Measurements from ENCODE around the gene MTUS2. TPM values are rescaled to one million over a fixed set of nuclear protein-coding genes. Genes with fewer than 3 reads are reported as not detected.

Gene MTUS2
- total and polyA plus RNA-seq, 2 of the 8 experiments (the other 6 are each of a cell fraction or from before 2014, with no cell fraction given) = 0.18 to 0.80 TPM

DNA sequence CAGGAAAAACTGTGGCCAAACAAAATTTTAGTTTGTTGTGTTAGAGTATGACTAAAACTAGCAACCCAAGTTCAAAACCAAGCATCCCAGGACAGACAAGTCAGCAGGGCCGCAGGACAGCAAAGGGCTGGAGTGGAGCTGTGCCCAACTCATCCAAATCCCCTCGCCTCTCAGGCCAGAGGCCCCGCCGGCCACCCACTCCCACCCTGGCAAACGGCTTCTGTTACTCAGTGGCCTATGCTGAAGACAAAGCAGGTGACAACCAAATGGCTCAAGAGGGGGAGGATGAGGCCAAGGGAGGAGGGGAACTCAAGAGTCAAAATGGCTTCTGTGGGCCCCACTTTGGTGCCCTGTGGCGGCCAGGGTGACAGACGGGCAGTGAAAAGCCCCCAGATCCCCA, 705.6 kb downstream of the MTUS2 start:
- Histone ChIP-seq H2AK5ac (ENCODE audit: low read depth, low read length) (no peak overlapping the region), H3K14ac (ENCODE audit: insufficient read length) (no peak overlapping the region), H3K4ac (replicated peaks; ENCODE audit: insufficient read length, low read depth, low read length) (no peak overlapping the region), H3K27me3 (replicated peaks in 1 of 4; ENCODE audit: control insufficient read depth in 3 of 4, extremely low read depth in 1 of 4, insufficient read depth in 3 of 4, low read length in 3 of 4) (no peaks in the 10 kb centered on the region), H4K8ac (ENCODE audit: extremely low read depth, insufficient read depth, low read length) (no peak overlapping the region), H3K4me1 (replicated peaks in 1 of 4; ENCODE audit: control insufficient read depth in 3 of 4, insufficient read depth in 4 of 4, low read length in 3 of 4) (no peaks in the 10 kb centered on the region), H3K79me2 (ENCODE audit: control insufficient read depth in 1 of 2, insufficient read depth in 2 of 2, low read length in 2 of 2) (peaks cover 0 to 13% of the 10 kb centered on the region in 2 experiments; a peak in 1 of 4 replicates), H3K23me2 (ENCODE audit: low read depth, low read length) (no peaks in the 10 kb centered on the region), H2BK120ac (replicated peaks; ENCODE audit: low read depth, low read length) (no peak overlapping the region), H4K20me1 (replicated peaks in 1 of 2; ENCODE audit: control insufficient read depth in 1 of 2, insufficient read depth in 2 of 2, low read length in 2 of 2) (peaks cover 7 to 15% of the 10 kb centered on the region in 2 experiments), H3K9me3 (ENCODE audit: insufficient read depth in 2 of 2, low read depth in 1 of 2, low read length in 1 of 2) (no peaks in the 10 kb centered on the region), H4K5ac (ENCODE audit: insufficient read length, low read depth, low read length) (no peak overlapping the region), H3K79me1 (ENCODE audit: low read depth, low read length) (peaks cover 7% of the 10 kb centered on the region; the same call in 1 of the 2 replicates), H2AFZ (ENCODE audit: low read length) (no peak overlapping the region), H3K4me3 (ENCODE audit: extremely low read depth in 1 of 4, insufficient read depth in 2 of 4, low read depth in 3 of 4, low read length in 4 of 4) (no peak overlapping the region), H2BK12ac (ENCODE audit: low read depth, low read length) (no peak overlapping the region), H2BK5ac (ENCODE audit: low read depth, low read length) (no peak overlapping the region), H3K36me3 (ENCODE audit: control insufficient read depth in 2 of 4, insufficient read depth in 4 of 4, low read length in 3 of 4) (peaks cover 13 to 76% (median 53%) of the 10 kb centered on the region in 4 experiments), H3K56ac (replicated peaks; ENCODE audit: insufficient read length, low read depth, low read length) (no peak overlapping the region), H3K23ac (ENCODE audit: insufficient read length) (no peak overlapping the region), H4K91ac (replicated peaks; ENCODE audit: insufficient read length, low read length) (no peak overlapping the region), H3K4me2 (ENCODE audit: insufficient read depth in 1 of 2, low read depth in 2 of 2, low read length in 2 of 2) (no peak overlapping the region), H3K18ac (ENCODE audit: extremely low read depth, low read length) (no peak overlapping the region), H3K27ac (ENCODE audit: low read depth, low read length) (no peak overlapping the region), H2BK15ac (ENCODE audit: low read length) (no peak overlapping the region), H2BK20ac (ENCODE audit: low read length) (no peak overlapping the region), H3K9ac (replicated peaks in 1 of 4; ENCODE audit: extremely low read depth in 1 of 4, low read depth in 3 of 4, low read length in 3 of 4) (no peak overlapping the region)
- DNase-seq (ENCODE audit: low read depth in 1 of 2, low spot score in 2 of 2) = no peak
- ChIA-PET POLR2A (ENCODE audit: partially characterized antibody) (interaction anchor here (1.2 kb wide), 1 partner anchor 17 kb away, joined by 3 read pairs; no protein-coding TSS in a partner anchor), CTCF (ENCODE audit: partially characterized antibody) (interaction anchor here (1.1 to 1.7 kb wide), 3 partner anchors 12 to 188 kb away, joined by 3 to 7 read pairs (median 5); no protein-coding TSS in a partner anchor)
- no peak for FAIRE-seq
- WGBS, 2 experiments (ENCODE audit: extremely low coverage in 1 of 2, insufficient coverage in 1 of 2, insufficient read length in 1 of 2, insufficient replicate concordance in 2 of 2, low coverage in 1 of 2, low lambda C conversion rate in 2 of 2, missing lambda C conversion rate in 1 of 2) = 79% methylated on average over 7 of the region's 7 CpGs; no CpG with 5 or more reads in 1 of the 2 experiments
- TF ChIP-seq RAD21 (IDR thresholded peaks at IDR 0.05 in 1 of 2, conservative IDR thresholded peaks at IDR 0.05 in 1 of 2; ENCODE audit: low read depth in 2 of 2, low read length in 2 of 2) = no peak
- no peak for TF ChIP-seq BRCA1 (IDR thresholded peaks at IDR 0.05; ENCODE audit: low read depth, low read length)
- no peak for TF ChIP-seq CEBPB (IDR thresholded peaks at IDR 0.05; ENCODE audit: low read depth, low read length)
- TF ChIP-seq GTF2F1 (IDR thresholded peaks at IDR 0.05; ENCODE audit: borderline replicate concordance, low read depth, low read length) = no peak
- TF ChIP-seq EZH2 (IDR thresholded peaks at IDR 0.05; ENCODE audit: low read depth, low read length, severe bottlenecking) = no peak
- TF ChIP-seq SUZ12 (IDR thresholded peaks at IDR 0.05; ENCODE audit: low read length) = no peak
- no peak for TF ChIP-seq CHD2 (IDR thresholded peaks at IDR 0.05; ENCODE audit: low read length)
- no peak for TF ChIP-seq TCF12 (IDR thresholded peaks at IDR 0.05; ENCODE audit: low read depth, low read length)
- TF ChIP-seq KDM4A (IDR thresholded peaks at IDR 0.05; ENCODE audit: low read depth, low read length, severe bottlenecking) = no peak
- TF ChIP-seq MAFK (IDR thresholded peaks at IDR 0.05; ENCODE audit: low read depth, low read length) = no peak
